Kidney (tissue), 14 donors: Measurements from ENCODE around the gene FITM1. TPM values are rescaled to one million over a fixed set of nuclear protein-coding genes. Genes with fewer than 3 reads are reported as not detected.

Experiments
- DNase-seq, 5 donors: peaks; one replicate each; pipeline ENCODE4 v3.0.0-alpha.2; 2013 to 2020
- FAIRE-seq: peaks from 2 replicates; lab custom pipeline; 2012; peaks lifted over from hg19 to GRCh38; lab: Jason Lieb, UNC
- H3K27ac ChIP-seq, 2 donors: one replicate each; pipeline ENCODE4 v1.7.0; 2013; ENCODE audit warnings: low read depth in 2 of 2, low read length in 2 of 2, inconsistent platforms in 1 of 2
- H3K27me3 ChIP-seq: one replicate; pipeline ENCODE4 v1.7.1; 2013; ENCODE audit warnings: low read length, inconsistent platforms; ENCODE audit not compliant: control insufficient read depth, insufficient read depth
- H3K36me3 ChIP-seq, 3 donors: one replicate each; pipeline versions ENCODE4 v1.7.0 to v1.7.1; 2013; ENCODE audit warnings: low read length in 3 of 3, control low read depth in 1 of 3, inconsistent platforms in 1 of 3; ENCODE audit not compliant: insufficient read depth in 3 of 3, control insufficient read depth in 2 of 3
- H3K4me1 ChIP-seq, 3 donors: one replicate each; pipeline versions ENCODE4 v1.7.0 to v1.7.1; 2013; ENCODE audit warnings: low read length in 3 of 3, inconsistent platforms in 1 of 3, low read depth in 1 of 3; ENCODE audit not compliant: control insufficient read depth in 2 of 3, insufficient read depth in 2 of 3
- H3K4me3 ChIP-seq, 3 donors: one replicate each; pipeline versions ENCODE4 v1.7.0 to v1.8.1; 2013; ENCODE audit warnings: low read length in 3 of 3, control low read depth in 1 of 3, inconsistent platforms in 1 of 3
- H3K9ac ChIP-seq, 3 donors: one replicate each; pipeline versions ENCODE4 v1.7.0 to v1.7.1; 2013; ENCODE audit warnings: low read length in 3 of 3, control low read depth in 1 of 3, inconsistent platforms in 1 of 3
- H3K9me3 ChIP-seq, 3 donors: one replicate each; pipeline versions ENCODE4 v1.7.0 to v1.7.1; 2013; ENCODE audit warnings: low read length in 3 of 3, control low read depth in 1 of 3, inconsistent platforms in 1 of 3; ENCODE audit not compliant: control insufficient read depth in 2 of 3, insufficient read depth in 1 of 3
- intact Hi-C: fragments of 100-400 bp; cut with DNase I; formaldehyde crosslinking; loops from one replicate; pipeline ENCODE4 v1.11.1; 2022
- polyA plus RNA-seq: library from polyadenylated mRNA; stranded (reverse); fragments of 350-450 nt; fragmentation: Illumina TruSeq; extraction: RNeasy Lipid Tissue Mini Kit (QIAGEN cat#74804); gene quantifications from one replicate; pipeline ENCODE4 v1.2.3, GENCODE V29; 2014; ENCODE audit warnings: low read depth, low replicate concordance; ENCODE audit not compliant: insufficient read depth
- total RNA-seq: library from RNA; stranded (reverse); fragmentation: NEBNext Ultra II Directional; extraction: Animal tissue kit (Norgen Biotek cat#: 25700); gene quantifications from one replicate; pipeline ENCODE4 v1.2.1, GENCODE V29; 2021
- TF ChIP-seq, protein P1 (sequence below): IDR thresholded peaks from 3 replicates; pipeline ENCODE4 v1.5.1; 2012; ENCODE audit warnings: mild to moderate bottlenecking, moderate library complexity, borderline replicate concordance; ENCODE audit not compliant: insufficient read depth; ENCODE audit errors: extremely low read depth
- donor health status: control.
- donor health status: control.
- donor health status: control.
- donor health status: control.
- donor health status: control.
- donor health status: DM: yes; HTN: yes; CAD: no.
- donor health status: Normal renal cell carcinoma (clear cell type).

The FITM1 gene
- total and polyA plus RNA-seq, 2 donors from 2014 or later, result 1.2 to 1.3 TPM

DNA sequence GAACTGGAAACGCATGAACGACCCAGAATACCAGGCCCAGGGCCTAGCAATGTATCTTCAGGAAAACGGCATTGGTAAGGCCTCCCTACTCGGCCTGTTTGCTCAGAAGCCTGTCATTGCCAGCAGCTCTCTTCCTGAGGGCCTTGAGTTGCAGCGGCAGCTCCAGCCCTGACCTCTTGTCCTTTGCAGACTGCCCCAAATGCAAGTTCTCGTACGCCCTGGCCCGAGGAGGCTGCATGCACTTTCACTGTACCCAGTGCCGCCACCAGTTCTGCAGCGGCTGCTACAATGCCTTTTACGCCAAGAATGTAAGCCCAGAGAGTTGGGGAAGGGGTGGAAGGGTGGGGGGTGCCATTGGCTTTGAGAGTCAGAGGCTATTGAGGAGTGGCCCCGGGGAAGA lies 26.9 kb downstream of the FITM1 start:
- peaks cover 0 to 11% (median 11%) of the 10 kb centered on the region in 3 donors for H3K4me1 ChIP-seq
- DNase-seq (no peak), FAIRE-seq (no peak)
- intact Hi-C loops, result no loop called here
- H3K36me3 ChIP-seq, result peaks cover 6 to 47% (median 35%) of the 10 kb centered on the region in 3 donors
- TF ChIP-seq, protein P1, sequence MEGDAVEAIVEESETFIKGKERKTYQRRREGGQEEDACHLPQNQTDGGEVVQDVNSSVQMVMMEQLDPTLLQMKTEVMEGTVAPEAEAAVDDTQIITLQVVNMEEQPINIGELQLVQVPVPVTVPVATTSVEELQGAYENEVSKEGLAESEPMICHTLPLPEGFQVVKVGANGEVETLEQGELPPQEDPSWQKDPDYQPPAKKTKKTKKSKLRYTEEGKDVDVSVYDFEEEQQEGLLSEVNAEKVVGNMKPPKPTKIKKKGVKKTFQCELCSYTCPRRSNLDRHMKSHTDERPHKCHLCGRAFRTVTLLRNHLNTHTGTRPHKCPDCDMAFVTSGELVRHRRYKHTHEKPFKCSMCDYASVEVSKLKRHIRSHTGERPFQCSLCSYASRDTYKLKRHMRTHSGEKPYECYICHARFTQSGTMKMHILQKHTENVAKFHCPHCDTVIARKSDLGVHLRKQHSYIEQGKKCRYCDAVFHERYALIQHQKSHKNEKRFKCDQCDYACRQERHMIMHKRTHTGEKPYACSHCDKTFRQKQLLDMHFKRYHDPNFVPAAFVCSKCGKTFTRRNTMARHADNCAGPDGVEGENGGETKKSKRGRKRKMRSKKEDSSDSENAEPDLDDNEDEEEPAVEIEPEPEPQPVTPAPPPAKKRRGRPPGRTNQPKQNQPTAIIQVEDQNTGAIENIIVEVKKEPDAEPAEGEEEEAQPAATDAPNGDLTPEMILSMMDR, result no peak
- no peak overlapping the region for H3K4me3 ChIP-seq
- no peak overlapping the region for H3K27ac ChIP-seq
- H3K9me3 ChIP-seq, result no peaks in the 10 kb centered on the region
- no peaks in the 10 kb centered on the region for H3K27me3 ChIP-seq
- H3K9ac ChIP-seq, result no peak overlapping the region

DNA sequence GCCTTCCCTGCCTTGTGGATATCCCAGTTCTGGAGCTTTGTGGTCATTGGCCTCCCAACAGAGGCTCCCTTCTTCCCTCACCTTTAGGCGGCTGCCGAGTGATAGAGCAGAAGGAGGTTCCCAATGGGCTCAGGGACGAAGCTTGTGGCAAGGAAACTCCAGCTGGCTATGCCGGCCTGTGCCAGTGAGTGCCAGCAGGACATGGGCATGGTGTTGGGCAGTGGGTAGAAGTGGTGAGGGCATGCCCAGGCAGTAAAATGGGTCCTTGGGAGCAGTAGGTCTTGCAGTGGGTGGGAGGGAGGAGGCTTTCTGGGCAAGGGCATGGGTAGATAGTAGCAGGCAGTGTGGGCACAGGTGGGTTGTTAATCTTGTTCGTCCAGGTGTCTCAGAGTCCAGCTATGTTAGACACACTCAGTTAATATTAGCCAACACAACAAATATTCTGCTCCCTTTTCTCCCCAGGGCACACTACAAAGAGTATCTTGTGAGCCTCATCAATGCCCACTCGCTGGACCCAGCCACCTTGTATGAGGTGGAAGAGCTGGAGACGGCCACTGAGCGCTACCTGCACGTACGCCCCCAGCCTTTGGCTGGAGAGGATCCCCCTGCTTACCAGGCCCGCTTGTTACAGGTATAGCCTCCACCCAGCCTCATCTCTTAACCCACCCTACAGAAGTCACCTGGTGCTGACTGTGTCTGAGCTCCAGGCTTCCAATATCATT lies 29.5 kb downstream of the FITM1 start:
- no peaks in the 10 kb centered on the region for H3K9me3 ChIP-seq
- FAIRE-seq, result no peak
- H3K9ac ChIP-seq, result no peak overlapping the region
- H3K4me3 ChIP-seq, result no peak overlapping the region
- peak overlapping the region in 1 of 2 donors; percentile 99 for H3K27ac ChIP-seq
- peaks cover 0 to 20% (median 11%) of the 10 kb centered on the region in 3 donors for H3K4me1 ChIP-seq
- DNase-seq, result no peak
- TF ChIP-seq, protein P1, result no peak
- H3K27me3 ChIP-seq, result no peaks in the 10 kb centered on the region
- H3K36me3 ChIP-seq, result peaks cover 9 to 57% (median 44%) of the 10 kb centered on the region in 3 donors
- intact Hi-C loops, result no loop called here

DNA sequence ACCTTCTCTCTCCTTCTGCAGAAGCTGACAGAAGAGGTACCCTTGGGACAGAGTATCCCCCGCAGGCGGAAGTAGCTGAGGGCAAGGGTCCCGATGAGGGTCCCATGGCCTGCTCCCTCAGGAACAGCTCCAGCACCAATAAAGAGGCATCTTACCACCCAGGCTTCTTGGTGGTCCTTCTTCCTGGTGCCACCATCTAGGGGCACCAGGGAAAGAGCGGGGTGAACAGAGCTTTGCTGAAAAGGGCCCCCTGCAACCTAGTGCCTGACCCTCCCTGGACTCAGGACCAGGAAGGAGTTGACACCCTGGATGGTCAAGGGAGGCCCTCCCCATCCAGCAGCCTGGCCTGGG lies 30.0 kb downstream of the FITM1 start:
- no peak for FAIRE-seq
- H3K27me3 ChIP-seq, result no peaks in the 10 kb centered on the region
- peak overlapping the region in 1 of 3 donors; percentile 20 for H3K9ac ChIP-seq

More for the DNA sequence above, 30.0 kb downstream of the FITM1 start:
- H3K9me3 ChIP-seq, result no peaks in the 10 kb centered on the region
- peak overlapping the region; percentile 71 to 99 for H3K27ac ChIP-seq
- intact Hi-C loops, result no loop called here
- no peak overlapping the region for H3K4me3 ChIP-seq
- TF ChIP-seq, protein P1, result no peak
- DNase-seq, result no peak
- H3K4me1 ChIP-seq, result peaks cover 0 to 20% (median 11%) of the 10 kb centered on the region in 3 donors
- peaks cover 11 to 57% (median 44%) of the 10 kb centered on the region in 3 donors for H3K36me3 ChIP-seq
